Measurements from ENCODE around the gene CAV1.

DNA sequence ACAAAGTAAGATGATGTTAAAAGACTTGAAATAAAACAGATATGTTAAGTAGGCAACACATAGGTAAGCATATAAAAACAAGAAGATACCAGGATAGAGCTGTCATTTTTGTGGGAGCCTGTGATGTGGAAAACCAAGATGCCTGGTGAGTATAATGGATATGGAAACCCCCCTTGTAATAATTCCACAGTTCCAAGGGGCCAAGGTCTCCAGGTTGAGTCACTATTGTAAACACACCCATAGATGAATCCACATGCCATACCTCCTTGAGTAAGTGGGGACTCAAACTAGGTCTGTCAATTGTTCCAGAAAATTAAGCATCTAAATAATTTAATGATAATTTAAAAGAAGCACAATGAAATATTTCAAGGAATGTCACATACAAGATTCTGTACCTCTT, 15.9 kb downstream of the CAV1 start:
- TF ChIP-seq, protein P1, sequence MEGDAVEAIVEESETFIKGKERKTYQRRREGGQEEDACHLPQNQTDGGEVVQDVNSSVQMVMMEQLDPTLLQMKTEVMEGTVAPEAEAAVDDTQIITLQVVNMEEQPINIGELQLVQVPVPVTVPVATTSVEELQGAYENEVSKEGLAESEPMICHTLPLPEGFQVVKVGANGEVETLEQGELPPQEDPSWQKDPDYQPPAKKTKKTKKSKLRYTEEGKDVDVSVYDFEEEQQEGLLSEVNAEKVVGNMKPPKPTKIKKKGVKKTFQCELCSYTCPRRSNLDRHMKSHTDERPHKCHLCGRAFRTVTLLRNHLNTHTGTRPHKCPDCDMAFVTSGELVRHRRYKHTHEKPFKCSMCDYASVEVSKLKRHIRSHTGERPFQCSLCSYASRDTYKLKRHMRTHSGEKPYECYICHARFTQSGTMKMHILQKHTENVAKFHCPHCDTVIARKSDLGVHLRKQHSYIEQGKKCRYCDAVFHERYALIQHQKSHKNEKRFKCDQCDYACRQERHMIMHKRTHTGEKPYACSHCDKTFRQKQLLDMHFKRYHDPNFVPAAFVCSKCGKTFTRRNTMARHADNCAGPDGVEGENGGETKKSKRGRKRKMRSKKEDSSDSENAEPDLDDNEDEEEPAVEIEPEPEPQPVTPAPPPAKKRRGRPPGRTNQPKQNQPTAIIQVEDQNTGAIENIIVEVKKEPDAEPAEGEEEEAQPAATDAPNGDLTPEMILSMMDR (conservative IDR thresholded peaks at IDR 0.05; ENCODE audit: low read depth in 2 of 2) = no peak
- TF ChIP-seq, protein P2, sequence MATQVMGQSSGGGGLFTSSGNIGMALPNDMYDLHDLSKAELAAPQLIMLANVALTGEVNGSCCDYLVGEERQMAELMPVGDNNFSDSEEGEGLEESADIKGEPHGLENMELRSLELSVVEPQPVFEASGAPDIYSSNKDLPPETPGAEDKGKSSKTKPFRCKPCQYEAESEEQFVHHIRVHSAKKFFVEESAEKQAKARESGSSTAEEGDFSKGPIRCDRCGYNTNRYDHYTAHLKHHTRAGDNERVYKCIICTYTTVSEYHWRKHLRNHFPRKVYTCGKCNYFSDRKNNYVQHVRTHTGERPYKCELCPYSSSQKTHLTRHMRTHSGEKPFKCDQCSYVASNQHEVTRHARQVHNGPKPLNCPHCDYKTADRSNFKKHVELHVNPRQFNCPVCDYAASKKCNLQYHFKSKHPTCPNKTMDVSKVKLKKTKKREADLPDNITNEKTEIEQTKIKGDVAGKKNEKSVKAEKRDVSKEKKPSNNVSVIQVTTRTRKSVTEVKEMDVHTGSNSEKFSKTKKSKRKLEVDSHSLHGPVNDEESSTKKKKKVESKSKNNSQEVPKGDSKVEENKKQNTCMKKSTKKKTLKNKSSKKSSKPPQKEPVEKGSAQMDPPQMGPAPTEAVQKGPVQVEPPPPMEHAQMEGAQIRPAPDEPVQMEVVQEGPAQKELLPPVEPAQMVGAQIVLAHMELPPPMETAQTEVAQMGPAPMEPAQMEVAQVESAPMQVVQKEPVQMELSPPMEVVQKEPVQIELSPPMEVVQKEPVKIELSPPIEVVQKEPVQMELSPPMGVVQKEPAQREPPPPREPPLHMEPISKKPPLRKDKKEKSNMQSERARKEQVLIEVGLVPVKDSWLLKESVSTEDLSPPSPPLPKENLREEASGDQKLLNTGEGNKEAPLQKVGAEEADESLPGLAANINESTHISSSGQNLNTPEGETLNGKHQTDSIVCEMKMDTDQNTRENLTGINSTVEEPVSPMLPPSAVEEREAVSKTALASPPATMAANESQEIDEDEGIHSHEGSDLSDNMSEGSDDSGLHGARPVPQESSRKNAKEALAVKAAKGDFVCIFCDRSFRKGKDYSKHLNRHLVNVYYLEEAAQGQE (IDR thresholded peaks at IDR 0.05; ENCODE audit: unreplicated experiment) = no peak
- TF ChIP-seq EZH2phosphoT487 (IDR thresholded peaks at IDR 0.05; ENCODE audit: unreplicated experiment) = no peak
- no peak for TF ChIP-seq CREB1 (CRISPR knock-in tag; IDR thresholded peaks at IDR 0.05; ENCODE audit: low read depth)
- no peak for TF ChIP-seq POLR2AphosphoS5 (IDR thresholded peaks at IDR 0.05; ENCODE audit: low read depth)
- TF ChIP-seq ZNF331 (CRISPR knock-in tag; IDR thresholded peaks at IDR 0.05; ENCODE audit: low read depth) = no peak
- TF ChIP-seq, protein P3, sequence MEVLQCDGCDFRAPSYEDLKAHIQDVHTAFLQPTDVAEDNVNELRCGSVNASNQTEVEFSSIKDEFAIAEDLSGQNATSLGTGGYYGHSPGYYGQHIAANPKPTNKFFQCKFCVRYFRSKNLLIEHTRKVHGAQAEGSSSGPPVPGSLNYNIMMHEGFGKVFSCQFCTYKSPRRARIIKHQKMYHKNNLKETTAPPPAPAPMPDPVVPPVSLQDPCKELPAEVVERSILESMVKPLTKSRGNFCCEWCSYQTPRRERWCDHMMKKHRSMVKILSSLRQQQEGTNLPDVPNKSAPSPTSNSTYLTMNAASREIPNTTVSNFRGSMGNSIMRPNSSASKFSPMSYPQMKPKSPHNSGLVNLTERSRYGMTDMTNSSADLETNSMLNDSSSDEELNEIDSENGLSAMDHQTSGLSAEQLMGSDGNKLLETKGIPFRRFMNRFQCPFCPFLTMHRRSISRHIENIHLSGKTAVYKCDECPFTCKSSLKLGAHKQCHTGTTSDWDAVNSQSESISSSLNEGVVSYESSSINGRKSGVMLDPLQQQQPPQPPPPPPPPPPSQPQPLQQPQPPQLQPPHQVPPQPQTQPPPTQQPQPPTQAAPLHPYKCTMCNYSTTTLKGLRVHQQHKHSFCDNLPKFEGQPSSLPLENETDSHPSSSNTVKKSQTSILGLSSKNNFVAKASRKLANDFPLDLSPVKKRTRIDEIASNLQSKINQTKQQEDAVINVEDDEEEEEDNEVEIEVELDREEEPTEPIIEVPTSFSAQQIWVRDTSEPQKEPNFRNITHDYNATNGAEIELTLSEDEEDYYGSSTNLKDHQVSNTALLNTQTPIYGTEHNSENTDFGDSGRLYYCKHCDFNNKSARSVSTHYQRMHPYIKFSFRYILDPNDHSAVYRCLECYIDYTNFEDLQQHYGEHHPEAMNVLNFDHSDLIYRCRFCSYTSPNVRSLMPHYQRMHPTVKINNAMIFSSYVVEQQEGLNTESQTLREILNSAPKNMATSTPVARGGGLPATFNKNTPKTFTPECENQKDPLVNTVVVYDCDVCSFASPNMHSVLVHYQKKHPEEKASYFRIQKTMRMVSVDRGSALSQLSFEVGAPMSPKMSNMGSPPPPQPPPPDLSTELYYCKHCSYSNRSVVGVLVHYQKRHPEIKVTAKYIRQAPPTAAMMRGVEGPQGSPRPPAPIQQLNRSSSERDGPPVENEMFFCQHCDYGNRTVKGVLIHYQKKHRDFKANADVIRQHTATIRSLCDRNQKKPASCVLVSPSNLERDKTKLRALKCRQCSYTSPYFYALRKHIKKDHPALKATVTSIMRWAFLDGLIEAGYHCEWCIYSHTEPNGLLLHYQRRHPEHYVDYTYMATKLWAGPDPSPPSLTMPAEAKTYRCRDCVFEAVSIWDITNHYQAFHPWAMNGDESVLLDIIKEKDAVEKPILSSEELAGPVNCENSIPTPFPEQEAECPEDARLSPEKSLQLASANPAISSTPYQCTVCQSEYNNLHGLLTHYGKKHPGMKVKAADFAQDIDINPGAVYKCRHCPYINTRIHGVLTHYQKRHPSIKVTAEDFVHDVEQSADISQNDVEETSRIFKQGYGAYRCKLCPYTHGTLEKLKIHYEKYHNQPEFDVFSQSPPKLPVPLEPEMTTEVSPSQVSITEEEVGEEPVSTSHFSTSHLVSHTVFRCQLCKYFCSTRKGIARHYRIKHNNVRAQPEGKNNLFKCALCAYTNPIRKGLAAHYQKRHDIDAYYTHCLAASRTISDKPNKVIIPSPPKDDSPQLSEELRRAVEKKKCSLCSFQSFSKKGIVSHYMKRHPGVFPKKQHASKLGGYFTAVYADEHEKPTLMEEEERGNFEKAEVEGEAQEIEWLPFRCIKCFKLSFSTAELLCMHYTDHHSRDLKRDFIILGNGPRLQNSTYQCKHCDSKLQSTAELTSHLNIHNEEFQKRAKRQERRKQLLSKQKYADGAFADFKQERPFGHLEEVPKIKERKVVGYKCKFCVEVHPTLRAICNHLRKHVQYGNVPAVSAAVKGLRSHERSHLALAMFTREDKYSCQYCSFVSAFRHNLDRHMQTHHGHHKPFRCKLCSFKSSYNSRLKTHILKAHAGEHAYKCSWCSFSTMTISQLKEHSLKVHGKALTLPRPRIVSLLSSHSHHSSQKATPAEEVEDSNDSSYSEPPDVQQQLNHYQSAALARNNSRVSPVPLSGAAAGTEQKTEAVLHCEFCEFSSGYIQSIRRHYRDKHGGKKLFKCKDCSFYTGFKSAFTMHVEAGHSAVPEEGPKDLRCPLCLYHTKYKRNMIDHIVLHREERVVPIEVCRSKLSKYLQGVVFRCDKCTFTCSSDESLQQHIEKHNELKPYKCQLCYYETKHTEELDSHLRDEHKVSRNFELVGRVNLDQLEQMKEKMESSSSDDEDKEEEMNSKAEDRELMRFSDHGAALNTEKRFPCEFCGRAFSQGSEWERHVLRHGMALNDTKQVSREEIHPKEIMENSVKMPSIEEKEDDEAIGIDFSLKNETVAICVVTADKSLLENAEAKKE (CRISPR knock-in tag; IDR thresholded peaks at IDR 0.05) = no peak
- TF ChIP-seq EZH2 (IDR thresholded peaks at IDR 0.05; ENCODE audit: low read depth, unreplicated experiment) = no peak
- TF ChIP-seq NANOG (IDR thresholded peaks at IDR 0.05; ENCODE audit: borderline replicate concordance) = no peak
- TF ChIP-seq ZNF114 (CRISPR knock-in tag; IDR thresholded peaks at IDR 0.05) = no peak
- TF ChIP-seq STAT1 (IDR thresholded peaks at IDR 0.05; ENCODE audit: unreplicated experiment) = no peak
- TF ChIP-seq JUNB (IDR thresholded peaks at IDR 0.05; ENCODE audit: unreplicated experiment) = no peak
- TF ChIP-seq, protein P4, sequence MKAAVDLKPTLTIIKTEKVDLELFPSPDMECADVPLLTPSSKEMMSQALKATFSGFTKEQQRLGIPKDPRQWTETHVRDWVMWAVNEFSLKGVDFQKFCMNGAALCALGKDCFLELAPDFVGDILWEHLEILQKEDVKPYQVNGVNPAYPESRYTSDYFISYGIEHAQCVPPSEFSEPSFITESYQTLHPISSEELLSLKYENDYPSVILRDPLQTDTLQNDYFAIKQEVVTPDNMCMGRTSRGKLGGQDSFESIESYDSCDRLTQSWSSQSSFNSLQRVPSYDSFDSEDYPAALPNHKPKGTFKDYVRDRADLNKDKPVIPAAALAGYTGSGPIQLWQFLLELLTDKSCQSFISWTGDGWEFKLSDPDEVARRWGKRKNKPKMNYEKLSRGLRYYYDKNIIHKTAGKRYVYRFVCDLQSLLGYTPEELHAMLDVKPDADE (IDR thresholded peaks at IDR 0.05) = no peak
